DMS153 (cell line): Measurements from ENCODE around the gene FGFR3.

Experiments
- DNase-seq: peaks from one replicate; lab custom pipeline; 2025; lab: John Stamatoyannopoulos, UW

Gene FGFR3

GRCh38 chr4:1792832-1793495 lies at the start of gene FGFR3:
Gene FGFR3, plus strand, starts transcription at chr4:1793293. Its CDS starts 642 bp downstream, at chr4:1793935.
- DNase-seq, result no peak

- DNase-seq, result no peak
Observed at GRCh38 chr4:1743551-1743950, 49.5 kb upstream of the FGFR3 start.

DNA sequence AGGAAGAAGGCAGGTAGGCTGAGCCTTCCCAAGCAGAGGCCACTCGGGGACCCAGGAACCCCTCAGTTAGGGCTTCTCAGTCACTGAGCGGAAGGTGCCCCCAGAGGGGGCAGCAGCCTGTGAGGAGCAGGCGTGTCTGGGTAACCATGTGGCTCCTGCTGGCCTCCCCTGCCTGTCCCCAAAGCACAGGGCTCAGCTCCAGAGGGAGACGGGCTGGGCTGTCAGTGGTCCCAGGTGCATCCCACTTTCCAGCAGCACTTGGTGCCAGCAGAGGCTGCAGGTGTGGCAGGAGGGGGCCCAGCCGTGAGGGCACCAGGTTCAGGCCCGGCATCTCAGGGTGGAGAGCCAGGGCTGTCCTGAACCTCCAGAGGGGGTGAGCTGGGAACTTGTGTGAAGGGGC lies 49.1 kb upstream of the FGFR3 start:
- no peak for DNase-seq

- no peak for DNase-seq
Observed at GRCh38 chr4:1744552-1744951, 48.5 kb upstream of the FGFR3 start.

GRCh38 chr4:1745165-1745564 lies 47.9 kb upstream of the FGFR3 start:
- no peak for DNase-seq

GRCh38 chr4:1745697-1746096 lies 47.4 kb upstream of the FGFR3 start:
- DNase-seq, result no peak

GRCh38 chr4:1746265-1746691 lies 46.8 kb upstream of the FGFR3 start:
- DNase-seq, result no peak

- DNase-seq, result no peak
Observed at GRCh38 chr4:1746919-1747602, 46.0 kb upstream of the FGFR3 start.

- no peak for DNase-seq
Observed at GRCh38 chr4:1747603-1747967, 45.5 kb upstream of the FGFR3 start.

DNA sequence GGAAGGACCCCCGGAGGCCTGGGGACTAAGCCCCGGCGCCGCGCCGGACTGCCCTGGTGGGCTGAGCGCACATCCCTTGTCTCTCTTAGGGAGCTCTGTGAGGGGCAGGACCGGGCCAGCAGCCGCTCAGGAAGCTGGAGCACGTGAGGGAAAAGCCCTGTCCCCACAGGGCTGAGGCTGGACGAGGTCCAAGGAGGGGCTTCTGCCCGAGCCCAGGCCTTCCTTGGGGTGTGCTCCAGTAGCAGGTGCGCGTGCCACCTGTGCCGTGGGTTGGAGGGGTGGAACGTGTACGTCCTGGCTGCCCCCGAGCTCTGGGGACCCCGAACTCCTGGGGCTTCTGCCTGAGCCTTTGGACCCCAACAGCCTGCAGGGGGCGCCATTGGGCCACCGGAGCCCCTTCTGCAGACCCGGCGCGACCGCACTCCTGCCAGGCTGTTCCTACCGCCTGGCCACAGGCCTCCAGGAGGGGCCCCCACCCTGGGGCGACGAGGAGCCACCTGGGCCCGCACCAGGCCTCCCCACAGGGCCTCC lies 44.6 kb upstream of the FGFR3 start:
- DNase-seq, result no peak

DNA sequence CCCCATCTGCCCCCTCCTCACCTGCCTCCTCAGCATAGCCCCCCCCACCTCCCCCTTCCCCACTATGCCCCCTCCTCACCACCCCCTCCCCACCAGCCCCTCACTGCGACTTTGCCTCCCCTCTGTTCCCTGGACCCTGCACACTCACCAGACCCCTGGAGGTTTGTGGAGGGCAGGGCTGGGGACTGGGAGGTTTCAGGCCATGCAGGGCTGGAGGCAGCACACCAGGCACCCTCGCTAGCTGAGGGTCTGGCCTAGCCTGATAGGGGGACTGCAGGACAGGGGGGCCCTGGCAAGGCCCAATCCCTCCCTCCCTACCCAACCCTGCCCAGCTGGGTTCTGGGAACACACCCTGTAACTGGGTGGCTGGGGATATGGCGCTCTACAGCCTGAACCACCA lies 43.7 kb upstream of the FGFR3 start:
- DNase-seq, result no peak

GRCh38 chr4:1749826-1750225 lies 43.3 kb upstream of the FGFR3 start:
- DNase-seq, result no peak

DNA sequence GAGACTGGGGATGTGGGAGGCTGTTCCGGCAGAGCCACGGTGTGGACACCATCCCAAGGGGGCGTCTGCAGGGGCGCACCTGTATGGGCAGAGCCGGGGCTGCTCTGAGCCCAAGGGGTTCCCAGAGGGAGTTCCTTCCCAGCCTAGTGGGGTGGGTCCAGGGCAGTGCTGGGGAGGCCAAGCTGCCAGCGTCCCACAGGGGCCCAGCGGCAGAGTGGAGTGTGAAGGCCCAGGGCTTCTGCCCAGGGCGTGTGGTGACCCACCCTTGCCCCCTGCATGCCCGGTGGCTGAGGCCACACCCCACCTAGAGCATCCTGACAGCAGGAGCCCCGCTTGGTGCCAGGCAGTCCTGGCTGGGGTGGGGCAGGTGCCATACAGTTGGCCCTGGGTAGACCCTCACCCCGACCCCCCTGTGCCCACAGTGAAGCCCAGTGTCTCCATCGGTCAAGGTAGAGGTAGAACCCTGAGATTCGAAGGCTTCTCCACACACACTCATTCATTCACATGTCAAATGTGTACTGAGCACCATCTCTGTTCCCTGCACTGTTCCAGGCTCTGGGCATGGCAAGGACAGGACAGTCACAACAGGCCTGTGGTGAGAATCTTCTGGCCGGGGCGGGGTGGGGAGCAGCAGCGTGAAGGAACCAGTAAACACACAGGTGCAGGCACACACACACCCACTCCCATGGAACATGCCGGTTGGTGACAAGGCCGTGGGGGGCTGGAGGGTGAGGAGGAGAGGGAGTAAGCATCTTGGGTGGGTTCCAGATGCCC lies 42.5 kb upstream of the FGFR3 start:
- no peak for DNase-seq

DNA sequence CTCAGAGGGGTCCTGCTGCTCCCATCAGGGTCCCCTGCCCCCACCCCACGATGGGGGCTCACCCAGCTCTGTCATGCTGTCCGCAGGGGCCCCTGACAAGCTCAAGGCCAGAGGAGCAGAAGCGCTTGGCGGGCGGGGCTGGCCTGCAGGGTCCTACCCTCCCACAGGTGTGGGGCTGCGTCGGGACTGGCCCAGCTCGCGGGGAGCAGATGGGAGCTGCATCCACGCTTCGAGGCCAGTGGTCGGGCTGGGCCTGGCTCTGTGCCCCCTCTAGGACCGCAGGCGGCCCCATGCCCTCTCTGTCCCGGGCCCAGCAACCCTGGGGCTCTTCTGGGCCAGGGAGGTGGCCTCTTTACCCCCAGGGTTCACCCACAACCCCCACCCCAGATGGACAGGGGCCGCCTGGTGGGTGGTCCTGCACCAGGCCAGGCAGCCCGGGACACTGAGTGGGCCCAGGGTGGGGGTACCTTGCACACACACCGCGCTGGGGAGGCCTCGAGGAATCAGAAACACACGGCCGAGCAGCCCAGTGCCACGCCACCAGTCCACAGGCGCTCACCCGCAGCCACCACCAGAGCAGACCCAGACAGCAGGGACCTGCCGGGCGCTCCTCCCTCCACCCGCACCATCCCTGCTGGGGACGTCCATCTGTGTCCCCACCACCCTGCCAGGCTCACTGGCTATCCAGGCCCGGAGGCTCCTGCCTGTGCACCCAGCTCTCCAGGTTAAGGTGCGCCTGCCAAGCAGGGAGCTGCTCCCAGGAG lies 41.8 kb upstream of the FGFR3 start:
- DNase-seq, result no peak

DNA sequence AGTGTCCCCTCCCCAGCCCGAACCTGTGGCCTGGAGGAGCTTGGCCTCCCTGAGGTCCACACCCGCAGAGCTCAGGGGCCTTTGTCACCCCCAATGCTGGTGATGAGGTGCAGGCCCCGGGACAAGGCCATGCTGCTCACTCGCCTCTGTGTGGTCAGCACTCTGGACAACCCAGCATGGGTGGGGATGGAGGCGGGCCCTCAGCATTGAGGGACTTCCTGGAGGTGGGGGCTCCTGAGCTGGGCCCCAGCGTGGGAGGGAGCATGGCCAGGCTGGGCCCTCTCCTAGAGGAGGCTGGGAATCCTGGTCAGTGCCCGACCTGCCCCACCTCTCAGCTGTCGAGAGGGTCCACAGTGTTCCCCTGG lies 41.2 kb upstream of the FGFR3 start:
- DNase-seq, result no peak

DNA sequence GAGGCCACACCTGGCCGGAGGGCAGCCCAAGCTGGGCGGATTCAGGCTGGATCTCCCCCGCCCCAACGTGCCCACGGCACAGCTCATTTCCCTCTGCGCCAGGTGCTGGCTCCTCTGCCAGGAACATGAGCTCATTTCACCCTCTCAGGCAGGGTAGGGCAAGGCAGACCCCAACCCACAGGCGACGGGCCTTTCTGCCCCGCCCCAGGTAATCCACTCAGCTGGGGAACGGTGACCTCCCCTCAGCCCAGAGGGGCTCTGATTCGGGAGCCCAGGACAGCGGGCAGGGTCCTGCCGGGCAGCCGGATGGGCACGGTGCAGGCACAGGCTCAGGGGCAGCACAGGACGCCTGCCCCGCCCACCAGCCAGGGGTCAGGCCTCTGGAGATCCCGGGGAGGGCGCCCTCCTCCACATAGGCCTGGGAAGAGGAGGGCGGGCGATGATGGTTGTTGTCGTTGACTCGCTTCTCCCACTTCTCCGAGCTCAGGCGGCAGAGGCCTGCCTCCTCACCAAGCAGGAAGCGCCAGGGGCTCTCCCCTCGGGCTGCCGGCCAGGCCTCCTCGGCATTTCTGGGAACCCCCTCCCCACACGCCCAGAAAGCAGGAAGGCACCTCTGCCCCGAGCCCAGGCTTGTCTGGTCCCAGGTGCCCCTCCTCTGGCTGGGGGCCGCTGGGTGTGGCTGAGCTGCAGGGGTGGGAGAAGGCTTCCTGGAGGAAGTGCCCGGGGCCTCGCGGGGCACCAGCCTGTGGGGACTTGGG lies 40.6 kb upstream of the FGFR3 start:
- no peak for DNase-seq

- DNase-seq, result no peak
Observed at GRCh38 chr4:1753294-1753696, 39.8 kb upstream of the FGFR3 start.

DNA sequence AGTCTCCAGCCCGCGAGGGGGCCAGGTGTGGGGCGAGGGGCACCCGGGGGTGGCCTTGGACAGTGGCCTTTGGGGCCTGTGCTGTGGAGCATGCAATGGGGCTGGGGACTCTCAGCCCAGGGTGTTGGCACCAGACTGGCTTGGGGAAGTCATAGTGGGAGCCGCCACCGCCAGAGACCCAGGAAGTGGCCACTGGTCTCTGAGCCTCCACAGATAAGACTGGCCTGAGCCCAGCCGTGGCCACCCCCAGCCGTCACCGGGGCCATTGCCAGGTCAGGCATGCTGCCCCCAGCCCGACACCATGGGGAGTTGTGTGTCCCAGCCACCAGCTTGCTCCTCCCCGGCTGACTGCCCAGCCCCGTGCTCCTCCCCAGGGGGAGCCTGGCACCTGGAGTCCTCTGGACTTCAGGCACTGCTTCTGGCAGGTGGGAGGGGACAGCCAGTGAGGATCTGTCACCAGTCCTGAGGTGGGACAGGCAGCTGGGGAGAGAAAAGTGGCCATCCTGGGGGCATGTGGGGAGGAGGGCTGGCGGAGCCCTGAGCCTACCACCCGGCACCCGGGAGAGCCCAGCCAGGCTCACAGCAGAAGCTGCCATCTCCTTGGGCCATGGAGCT lies 39.3 kb upstream of the FGFR3 start:
- DNase-seq, result no peak

GRCh38 chr4:1754336-1754735 lies 38.8 kb upstream of the FGFR3 start:
- DNase-seq, result no peak

GRCh38 chr4:1755297-1755696 lies 37.8 kb upstream of the FGFR3 start:
- no peak for DNase-seq

DNA sequence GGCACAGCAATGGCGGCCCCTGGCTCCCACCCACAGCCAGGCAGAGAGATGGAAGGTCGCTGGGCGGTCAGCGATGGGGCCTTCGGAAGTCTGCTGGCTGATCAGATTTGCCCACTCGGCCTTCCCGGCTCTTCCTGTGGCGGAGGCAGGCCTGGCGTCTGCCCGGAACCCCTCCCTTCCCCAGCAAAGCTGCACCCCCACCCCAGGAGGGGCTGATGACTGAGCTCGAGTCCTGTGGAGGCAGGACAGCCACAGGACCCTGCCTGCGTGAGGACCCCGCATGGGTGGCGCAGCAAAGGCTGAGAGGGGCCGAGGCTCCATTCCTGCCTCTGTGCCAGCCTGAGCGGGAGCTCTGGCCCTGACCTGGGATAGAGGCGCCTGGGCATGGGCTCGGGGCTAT lies 37.0 kb upstream of the FGFR3 start:
- DNase-seq, result no peak
